Smooth muscle cell (in vitro differentiated cells): Measurements from ENCODE around the gene ANXA3. TPM values are rescaled to one million over a fixed set of nuclear protein-coding genes. Genes with fewer than 3 reads are reported as not detected.

ENCODE experiments used
- DNase-seq: peaks from one replicate; lab custom pipeline; 2025; ENCODE audit not compliant: unreplicated experiment; lab: John Stamatoyannopoulos, UW
- H2AFZ ChIP-seq: fragments of 200-600 bp; sonication (generic); 2 replicates; pipeline ENCODE4 v1.6.0; 2016; ENCODE audit warnings: antibody characterized with exemption, low read depth, mild to moderate bottlenecking
- H3F3A ChIP-seq: fragments of 200-600 bp; sonication (generic); 2 replicates; pipeline ENCODE4 v1.6.0; 2017; ENCODE audit warnings: antibody characterized with exemption, low read depth
- H3K27ac ChIP-seq: fragments of 200-600 bp; sonication (generic); 2 replicates; pipeline ENCODE4 v1.5.1; 2016; ENCODE audit warnings: low read depth, mild to moderate bottlenecking
- H3K27me3 ChIP-seq: fragments of 200-600 bp; sonication (generic); 2 replicates; pipeline ENCODE4 v1.6.1; 2016; ENCODE audit warnings: low read depth, mild to moderate bottlenecking
- H3K36me3 ChIP-seq: fragments of 200-600 bp; sonication (generic); 2 replicates; pipeline ENCODE4 v1.5.1; 2016; ENCODE audit warnings: low read depth
- H3K4me1 ChIP-seq: fragments of 200-600 bp; sonication (generic); 2 replicates; pipeline ENCODE4 v1.5.1; 2016; ENCODE audit warnings: low read depth
- H3K4me2 ChIP-seq: fragments of 200-600 bp; sonication (generic); 2 replicates; pipeline ENCODE4 v1.6.0; 2016; ENCODE audit warnings: mild to moderate bottlenecking
- H3K4me3 ChIP-seq: fragments of 200-600 bp; sonication (generic); 2 replicates; pipeline ENCODE4 v1.5.1; 2016; ENCODE audit warnings: mild to moderate bottlenecking
- H3K79me2 ChIP-seq: fragments of 200-600 bp; sonication (generic); 2 replicates; pipeline ENCODE4 v1.6.0; 2016; ENCODE audit warnings: low read depth, mild to moderate bottlenecking
- H3K9ac ChIP-seq: fragments of 200-600 bp; sonication (generic); 2 replicates; pipeline ENCODE4 v1.6.0; 2016; ENCODE audit warnings: low read depth
- H3K9me3 ChIP-seq: fragments of 200-600 bp; sonication (generic); replicated peaks from 2 replicates; pipeline ENCODE4 v1.5.1; 2016; ENCODE audit warnings: low read depth
- H4K20me1 ChIP-seq: fragments of 200-600 bp; sonication (generic); 2 replicates; pipeline ENCODE4 v1.6.0; 2016; ENCODE audit warnings: low read depth
- CTCF ChIP-seq: fragments of 200-600 bp; sonication (generic); IDR thresholded peaks from 2 replicates; pipeline ENCODE4 v1.5.1; 2017; ENCODE audit warnings: borderline replicate concordance, mild to moderate bottlenecking, antibody characterized with exemption; ENCODE audit not compliant: insufficient read depth, poor library complexity, severe bottlenecking
- WGBS: methylation state at CpG from one replicate; pipeline ENCODE4 v1.1.7; 2016; ENCODE audit warnings: low lambda C conversion rate; 5-methylcytosine and 5-hydroxymethylcytosine counted together
- polyA plus RNA-seq: library from polyadenylated mRNA; unstranded; fragments of >200 nt; fragmentation: Nextera tagmentation; extraction: Ambion mirVana; gene quantifications from 2 replicates; pipeline ENCODE4 v1.2.1, GENCODE V29; 2016
- total RNA-seq: library from RNA; depleted of rRNA; stranded (reverse); fragments of >200 nt; gene quantifications from 2 replicates; pipeline ENCODE4 v1.2.3, GENCODE V29; 2014

ANXA3 gene
- total and polyA plus RNA-seq, 2 experiments from 2014 or later = 16.7 to 44.5 TPM

- Histone ChIP-seq H3F3A (peaks cover 15% of the 10 kb centered on the region), H3K79me2 (no peaks in the 10 kb centered on the region), H3K4me1 (peaks cover 7% of the 10 kb centered on the region), H3K9ac (peak overlapping the region; percentile 25), H3K4me2 (peak overlapping the region; percentile 45), H3K27ac (peak overlapping the region; percentile 87), H2AFZ (peak overlapping the region; percentile 31), H3K27me3 (no peaks in the 10 kb centered on the region), H4K20me1 (no peaks in the 10 kb centered on the region), H3K4me3 (no peak overlapping the region), H3K9me3 (no peaks in the 10 kb centered on the region), H3K36me3 (no peaks in the 10 kb centered on the region)
- 46% methylated on average over 3 of the region's 3 CpGs for WGBS
- no peak for TF ChIP-seq CTCF
- no peak for DNase-seq
These were observed 98.8 kb downstream of the ANXA3 start for GRCh38 chr4:78650106-78651024.

DNA sequence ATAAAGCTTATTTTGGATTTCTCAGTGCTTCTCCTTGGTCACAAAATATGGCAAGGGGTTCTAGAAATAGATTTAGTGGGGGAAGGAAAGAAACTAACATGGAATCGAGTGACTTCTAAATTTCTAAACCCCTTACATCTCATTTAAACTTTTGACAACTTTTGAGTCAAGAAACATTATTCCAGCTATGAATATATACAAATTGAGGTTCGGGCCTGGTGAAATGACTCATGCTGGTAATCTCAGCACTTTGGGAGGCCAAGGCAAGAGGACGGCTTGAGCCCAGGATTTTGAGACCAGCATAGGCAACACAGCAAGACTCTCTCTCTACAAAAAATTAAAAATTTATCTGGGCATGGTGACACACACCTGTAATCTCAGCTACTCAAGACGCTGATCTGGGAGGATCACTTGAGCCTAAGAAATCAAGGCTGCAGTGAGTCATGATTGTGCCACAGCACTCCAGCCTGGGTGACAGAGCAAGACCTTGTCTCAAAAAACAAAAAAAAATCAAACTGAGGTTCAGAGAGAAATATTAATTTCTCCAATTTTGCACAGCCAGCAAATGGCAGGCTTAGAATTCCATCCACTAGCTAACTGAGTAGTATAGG is 99.8 kb downstream of the ANXA3 start:
- Histone ChIP-seq H3F3A (peaks cover 12% of the 10 kb centered on the region), H3K36me3 (no peaks in the 10 kb centered on the region), H3K4me3 (no peak overlapping the region), H2AFZ (peak overlapping the region; percentile 31), H3K27me3 (no peaks in the 10 kb centered on the region), H3K79me2 (no peaks in the 10 kb centered on the region), H3K27ac (peak overlapping the region; percentile 87), H3K9me3 (no peaks in the 10 kb centered on the region), H3K4me1 (peaks cover 4% of the 10 kb centered on the region), H3K4me2 (no peak overlapping the region), H3K9ac (no peak overlapping the region), H4K20me1 (no peaks in the 10 kb centered on the region)
- no peak for DNase-seq
- TF ChIP-seq CTCF = no peak
- 76% methylated on average over 4 of the region's 4 CpGs for WGBS

- Histone ChIP-seq H3K4me3 (no peak overlapping the region), H3K27ac (peak overlapping the region; percentile 87), H3K9ac (no peak overlapping the region), H2AFZ (no peak overlapping the region), H3K27me3 (no peaks in the 10 kb centered on the region), H3K79me2 (no peaks in the 10 kb centered on the region), H3K9me3 (no peaks in the 10 kb centered on the region), H3F3A (peaks cover 12% of the 10 kb centered on the region), H3K4me2 (no peak overlapping the region), H3K36me3 (no peaks in the 10 kb centered on the region), H3K4me1 (peaks cover 4% of the 10 kb centered on the region), H4K20me1 (no peaks in the 10 kb centered on the region)
- no peak for DNase-seq
- 71% methylated on average over 1 of the region's 1 CpG for WGBS
- TF ChIP-seq CTCF = no peak
These were observed 100.8 kb downstream of the ANXA3 start for GRCh38 chr4:78652282-78652876.
